ENCODE measurements around the gene C2orf68.
"Not testable (repeated sequence)": the region's sequence is repeated elsewhere in the genome, so short reads cannot be mapped to it uniquely, and the experiment has no call there.

C2orf68 gene

GRCh38 chr2:85628658-85629057, 16.8 kb upstream of the C2orf68 start:
- DNase-seq = no peak

- DNase-seq = no peak
Observed at GRCh38 chr2:85623991-85624390, 12.1 kb upstream of the C2orf68 start.

GRCh38 chr2:85621338-85621737, 9.5 kb upstream of the C2orf68 start:
- DNase-seq = no peak

GRCh38 chr2:85619617-85620016, 7.8 kb upstream of the C2orf68 start:
- no peak for DNase-seq

DNA sequence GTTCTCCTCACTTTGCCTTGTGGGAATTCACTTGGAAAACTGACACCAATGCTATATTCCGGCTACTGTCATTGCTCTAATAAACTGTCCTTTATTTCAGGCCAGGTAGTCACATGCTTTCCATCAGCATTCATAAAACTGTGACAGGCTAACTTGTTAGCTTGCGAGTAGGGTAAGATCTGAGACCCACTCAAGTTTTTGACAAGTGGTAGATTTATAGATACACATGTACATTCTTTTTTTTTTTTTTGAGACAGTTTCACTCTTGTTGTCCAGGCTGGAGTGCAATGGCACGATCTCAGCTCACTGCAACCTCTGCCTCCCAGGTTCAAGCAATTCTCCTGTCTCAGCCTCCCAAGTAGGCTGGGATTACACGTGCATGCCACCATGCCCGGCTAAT, 5.9 kb upstream of the C2orf68 start:
- DNase-seq = not testable (repeated sequence)

DNA sequence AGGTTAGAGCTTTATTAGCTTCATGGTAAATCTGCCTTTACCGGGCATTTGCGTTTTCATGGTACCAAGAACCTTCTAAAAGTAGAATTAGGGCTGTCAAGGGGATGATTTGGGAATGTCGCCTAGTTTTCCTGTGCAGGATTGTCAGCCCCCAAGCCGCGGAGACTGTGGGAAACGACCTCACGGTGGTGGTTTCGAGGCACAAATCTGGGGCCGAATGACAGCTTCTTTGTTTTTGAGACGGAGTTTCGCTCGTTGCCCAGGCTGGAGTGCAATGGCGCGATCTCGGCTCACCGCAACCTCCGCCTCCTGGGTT, 3.5 kb upstream of the C2orf68 start:
- DNase-seq = no peak

GRCh38 chr2:85614757-85615156, 2.9 kb upstream of the C2orf68 start:
- DNase-seq = not testable (repeated sequence)

- DNase-seq = no peak
Observed at GRCh38 chr2:85613717-85614515, 2.0 kb upstream of the C2orf68 start.

DNA sequence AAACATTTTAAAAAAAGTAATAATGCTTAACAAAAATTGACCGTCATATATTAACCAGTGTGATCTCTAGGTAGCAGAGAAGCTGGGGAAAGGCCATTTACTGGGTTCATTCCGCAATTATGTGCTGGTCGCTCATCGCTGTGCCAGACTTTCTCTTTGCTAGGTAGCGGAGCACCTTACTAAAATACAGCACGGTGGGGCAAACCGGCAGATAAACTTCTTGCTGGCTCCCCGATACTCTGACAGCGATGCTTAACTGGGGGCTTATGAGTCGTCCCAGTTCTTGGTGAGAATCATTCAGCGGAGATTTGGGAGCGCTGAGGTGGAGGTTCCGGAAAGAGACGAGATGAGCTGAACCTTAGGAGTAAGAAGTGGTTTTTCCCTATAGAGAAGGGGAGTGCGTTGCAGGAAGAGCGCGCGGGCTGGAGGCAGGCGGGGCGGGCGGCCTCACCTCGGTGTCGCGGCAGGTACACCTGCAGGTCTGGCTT, 605 bp downstream of the C2orf68 start:
- no peak for DNase-seq

- no peak for DNase-seq
Observed at GRCh38 chr2:85607268-85608215, 4.3 kb downstream of the C2orf68 start.

GRCh38 chr2:85606116-85606455, 5.8 kb downstream of the C2orf68 start:
- DNase-seq = no peak

- no peak for DNase-seq
Observed at GRCh38 chr2:85605406-85606115, 6.3 kb downstream of the C2orf68 start.

GRCh38 chr2:85604568-85605339, 7.1 kb downstream of the C2orf68 start:
- no peak for DNase-seq

DNA sequence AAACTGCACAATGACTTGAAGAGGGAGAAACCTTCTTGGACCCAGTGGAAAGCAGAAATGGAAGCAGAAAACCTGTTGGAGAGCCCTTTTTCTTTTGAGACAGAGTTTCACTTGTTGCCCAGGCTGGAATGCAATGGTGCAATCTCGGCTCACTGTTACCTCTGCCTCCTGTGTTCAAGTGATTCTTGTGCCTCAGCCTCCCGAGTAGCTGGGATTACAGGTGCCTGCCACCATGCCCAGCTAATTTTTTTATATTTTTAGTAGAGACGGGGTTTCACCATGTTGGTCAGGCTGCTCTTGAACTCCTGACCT, 7.8 kb downstream of the C2orf68 start:
- DNase-seq = not testable (repeated sequence)

GRCh38 chr2:85602476-85603234, 9.2 kb downstream of the C2orf68 start, which contains the start of gene TMEM150A:
Gene TMEM150A, minus strand, starts transcription at chr2:85602698. Its CDS starts 750 bp downstream, at chr2:85601948.
- DNase-seq = peak; percentile 83 to 91

DNA sequence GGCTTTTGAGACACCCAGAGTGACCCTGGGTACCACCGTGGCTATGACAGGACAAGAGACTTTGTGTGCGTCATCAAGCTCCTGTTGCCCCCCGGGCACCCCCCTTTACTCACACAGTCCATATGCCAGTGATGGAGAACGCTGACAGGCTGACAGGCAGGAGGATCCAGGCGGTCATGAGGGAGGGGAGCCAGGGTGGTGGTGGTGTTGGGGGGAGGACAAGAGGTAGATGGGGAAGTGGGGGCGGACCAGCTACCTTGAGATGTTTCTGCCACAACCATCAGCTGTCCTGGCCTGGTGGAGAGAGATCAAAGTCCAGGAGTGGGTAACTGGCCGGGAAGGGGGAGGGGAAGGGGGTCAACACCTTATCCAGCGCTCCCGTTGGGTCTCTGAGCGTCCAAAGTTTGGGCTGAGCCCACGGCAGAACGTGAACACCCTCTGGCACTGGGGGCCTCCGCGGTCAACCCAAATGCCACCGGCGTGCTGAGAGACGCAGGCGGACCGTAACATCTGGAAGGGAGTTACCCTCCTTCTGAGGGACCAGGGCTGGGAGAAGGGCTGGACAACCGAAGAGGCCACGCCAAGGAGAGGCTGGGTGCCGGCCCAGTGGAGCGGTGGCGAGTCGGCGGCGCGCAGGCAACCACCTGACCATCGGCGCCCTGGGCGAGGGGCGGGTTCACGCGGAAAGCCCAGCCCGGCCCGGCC, 9.9 kb downstream of the C2orf68 start:
- no peak for DNase-seq

DNA sequence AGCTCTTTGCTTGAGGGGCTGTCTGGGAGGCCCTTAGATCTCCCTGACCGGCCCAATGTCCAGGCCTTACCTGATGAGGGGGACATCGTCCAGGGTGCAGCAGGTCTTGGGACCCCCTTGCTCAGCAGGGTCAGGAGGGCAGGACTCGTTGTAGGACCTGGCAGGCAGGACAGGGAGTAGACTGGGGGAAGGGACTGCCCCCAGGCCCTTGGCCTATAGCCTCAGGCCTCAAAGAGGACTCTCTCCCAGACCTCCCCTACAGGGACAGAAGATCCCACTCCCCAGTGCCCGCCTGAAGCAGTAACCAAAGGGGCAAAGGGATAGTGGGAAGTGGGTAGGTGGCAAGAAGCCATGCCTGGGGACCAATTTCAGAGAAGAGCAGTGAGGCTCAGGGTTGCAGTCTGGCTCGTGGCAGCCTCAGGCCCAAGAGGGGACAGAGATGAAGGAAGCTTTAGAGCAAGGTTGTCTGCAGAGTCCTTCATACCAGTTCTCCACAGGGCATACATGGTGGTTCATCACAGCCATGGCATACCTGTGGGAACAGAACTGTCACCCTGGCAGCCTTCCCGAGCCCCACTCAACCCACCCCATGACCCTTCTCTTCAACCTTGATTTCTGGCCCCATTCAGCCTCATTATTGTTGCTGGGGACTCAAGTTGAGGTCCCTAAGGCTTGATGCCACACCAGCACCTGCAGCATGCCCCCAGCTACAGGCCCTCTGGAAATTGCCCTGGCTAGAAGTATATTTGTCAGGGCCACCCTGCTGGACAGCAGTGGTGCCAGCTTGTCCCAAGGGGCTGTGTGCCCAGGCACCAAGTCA, 10.7 kb downstream of the C2orf68 start:
- no peak for DNase-seq

DNA sequence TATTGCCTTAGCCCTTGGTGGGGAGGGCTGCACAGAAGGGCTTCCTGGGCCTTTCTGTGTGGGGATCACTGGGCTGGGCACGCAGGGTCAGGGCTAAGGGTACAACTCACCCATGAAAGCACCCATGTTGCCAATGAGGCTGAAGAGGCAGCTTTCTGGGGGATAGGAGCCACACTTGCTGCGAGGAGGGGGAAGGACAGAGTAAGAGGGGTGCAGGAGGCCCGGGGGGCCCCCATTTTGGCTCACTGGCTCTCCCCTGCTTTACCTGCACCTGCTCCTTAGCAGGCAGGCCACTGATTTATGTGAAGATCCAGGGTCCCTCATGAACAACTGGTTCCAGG, 11.7 kb downstream of the C2orf68 start:
- DNase-seq = no peak

DNA sequence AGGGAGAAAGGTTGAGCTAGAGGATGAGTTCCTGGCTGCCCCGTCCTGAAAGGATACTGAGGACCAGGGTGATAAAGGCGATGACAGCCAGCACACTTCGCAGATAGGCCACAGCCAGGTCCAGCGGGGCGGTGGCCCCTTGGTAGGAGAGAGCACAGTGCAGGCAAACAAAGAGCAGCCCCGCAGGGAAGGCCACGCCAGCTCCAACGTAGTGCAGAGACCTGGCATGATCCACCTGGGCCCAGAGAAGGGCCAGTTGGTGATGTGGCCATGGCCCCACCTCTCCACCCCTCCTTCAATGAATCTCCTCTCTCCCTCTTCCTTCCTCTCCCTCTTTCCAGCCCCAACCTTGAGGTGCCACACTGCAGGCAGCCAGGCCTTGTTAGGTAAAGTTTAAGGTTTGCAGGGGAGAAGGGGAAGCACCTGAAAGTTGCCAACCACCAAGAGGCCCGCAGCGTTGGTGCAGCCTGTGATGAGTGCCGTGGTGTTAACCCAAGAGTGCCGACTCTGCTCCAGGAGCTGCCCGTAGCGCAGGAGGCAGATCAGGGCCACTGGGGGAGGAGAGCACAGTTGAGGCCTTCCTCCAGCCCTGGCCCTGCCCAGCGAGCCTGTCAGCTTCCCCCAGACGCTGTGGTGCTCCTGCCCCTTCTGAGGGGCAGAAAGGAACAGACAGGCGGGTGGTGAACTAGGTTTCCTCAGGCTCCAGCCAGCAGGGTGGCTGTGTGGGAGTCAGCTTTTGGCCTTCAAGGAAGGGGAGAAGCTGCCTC, 12.2 kb downstream of the C2orf68 start:
- DNase-seq = no peak

Measured in stimulated activated CD4-positive, alpha-beta T cell treated with anti-CD3 and anti-CD28 coated beads, Interleukin-4, amount 100 ng/mL, for 4 hours (primary cell).